T-helper 2 cell treated with Interferon-gamma antibody and Interleukin-4, amounts not matched to agents 100 ng/mL and 5 ng/mL, for 36 hours (primary cell): ENCODE data around the gene PTGR3. TPM values are rescaled to one million over a fixed set of nuclear protein-coding genes. Genes with fewer than 3 reads are reported as not detected.

Experiments
- intact Hi-C: fragments of 100-400 bp; cut with micrococcal nuclease; formaldehyde crosslinking; loops from one replicate; pipeline ENCODE4 v1.15.1; 2023
- total RNA-seq: library from RNA; stranded (reverse); gene quantifications from 2 replicates; pipeline ENCODE4 v1.2.3, GENCODE V29; 2022

Gene PTGR3, protein sequence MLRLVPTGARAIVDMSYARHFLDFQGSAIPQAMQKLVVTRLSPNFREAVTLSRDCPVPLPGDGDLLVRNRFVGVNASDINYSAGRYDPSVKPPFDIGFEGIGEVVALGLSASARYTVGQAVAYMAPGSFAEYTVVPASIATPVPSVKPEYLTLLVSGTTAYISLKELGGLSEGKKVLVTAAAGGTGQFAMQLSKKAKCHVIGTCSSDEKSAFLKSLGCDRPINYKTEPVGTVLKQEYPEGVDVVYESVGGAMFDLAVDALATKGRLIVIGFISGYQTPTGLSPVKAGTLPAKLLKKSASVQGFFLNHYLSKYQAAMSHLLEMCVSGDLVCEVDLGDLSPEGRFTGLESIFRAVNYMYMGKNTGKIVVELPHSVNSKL
- 20.0 and 25.4 TPM in 2 replicates for total RNA-seq

DNA sequence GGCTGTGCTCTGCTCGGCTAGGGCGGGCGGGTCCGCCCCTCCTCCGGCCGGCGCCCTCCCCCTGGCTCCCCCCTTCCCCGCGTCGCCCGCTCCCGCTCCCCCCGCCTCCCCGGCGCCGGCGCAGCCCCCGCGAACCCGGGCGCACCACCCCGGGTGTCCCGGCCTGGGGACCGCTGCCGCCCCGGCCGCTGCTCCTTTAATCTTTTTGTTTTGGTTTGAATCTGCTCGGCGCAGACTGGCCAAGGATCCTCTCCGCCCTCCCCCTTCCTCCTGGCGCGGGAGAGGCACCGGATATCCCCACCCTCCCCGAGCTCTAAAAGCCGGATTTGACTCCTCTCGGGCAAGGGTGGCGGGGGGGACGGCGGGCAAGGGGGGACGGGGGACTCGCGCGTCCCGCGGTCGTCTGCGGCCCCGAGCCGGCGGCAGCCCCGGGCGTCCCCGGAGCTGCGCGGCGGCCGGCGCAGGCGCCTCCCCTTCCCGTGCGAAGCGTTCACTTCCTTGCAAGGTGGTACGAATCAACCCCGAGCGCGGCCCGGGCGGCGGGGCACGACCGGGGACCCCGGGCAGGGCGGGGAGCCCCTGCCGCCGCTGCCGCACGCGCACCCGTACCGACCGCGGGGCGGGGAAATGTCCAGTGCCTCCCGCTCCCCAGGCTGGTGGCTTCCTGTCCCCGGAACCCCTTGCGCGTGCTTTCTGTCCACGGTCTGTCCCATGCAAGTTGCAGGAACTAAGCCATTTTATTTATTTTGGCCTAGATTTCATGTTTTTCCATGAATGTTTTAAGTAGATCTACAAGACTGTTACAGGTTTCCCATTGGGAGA, at the start of gene PTGR3:
PTGR3 (minus strand) TSS at position 11 of the 822 bp plus-strand sequence. CDS start 81 bp downstream, outside the sequence.
- intact Hi-C loops = loop anchor here (1.0 to 5.0 kb wide), 5 partner anchors 138 to 1283 kb away; partner anchors contain the start of gene TIMM21

DNA sequence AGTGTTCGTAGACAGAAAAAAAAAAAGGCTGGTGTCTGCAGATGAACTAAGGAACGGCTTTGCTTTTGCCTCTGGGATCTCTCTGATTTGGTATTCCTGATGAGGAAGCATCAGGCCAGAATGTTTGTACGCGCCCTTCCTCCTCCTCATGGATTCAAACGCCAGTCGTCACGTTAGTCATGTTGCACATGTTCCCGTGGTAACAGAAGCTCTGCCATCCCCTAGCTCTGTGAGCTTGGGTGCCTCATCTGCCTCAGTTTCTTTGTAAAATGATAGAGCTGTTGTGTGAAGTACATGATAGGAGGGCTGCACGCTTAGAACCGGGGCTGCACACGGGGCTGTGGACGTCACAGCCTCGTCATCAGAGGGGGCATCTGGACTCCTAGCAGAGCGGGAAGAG, 48.7 kb upstream of the PTGR3 start:
- intact Hi-C loops = no loop called here

DNA sequence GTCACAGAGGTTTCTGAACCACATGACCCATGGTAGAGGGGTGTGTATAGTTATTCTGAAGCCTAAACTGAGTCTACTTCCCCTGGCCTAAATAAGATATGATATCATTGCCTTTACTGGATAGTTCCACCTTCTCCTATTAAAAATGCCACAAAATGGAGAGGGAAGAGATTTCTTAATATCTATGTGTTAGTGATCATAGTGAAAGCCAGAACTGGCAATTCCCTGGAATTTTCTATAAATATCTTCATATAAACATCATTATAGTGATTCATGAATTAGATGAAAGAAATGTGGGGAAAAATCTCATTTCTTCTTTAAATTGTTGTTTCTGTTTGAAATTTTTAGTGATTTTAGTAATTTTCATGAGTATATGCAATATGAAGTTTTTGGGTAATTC, 47.4 kb upstream of the PTGR3 start:
- intact Hi-C loops = no loop called here

DNA sequence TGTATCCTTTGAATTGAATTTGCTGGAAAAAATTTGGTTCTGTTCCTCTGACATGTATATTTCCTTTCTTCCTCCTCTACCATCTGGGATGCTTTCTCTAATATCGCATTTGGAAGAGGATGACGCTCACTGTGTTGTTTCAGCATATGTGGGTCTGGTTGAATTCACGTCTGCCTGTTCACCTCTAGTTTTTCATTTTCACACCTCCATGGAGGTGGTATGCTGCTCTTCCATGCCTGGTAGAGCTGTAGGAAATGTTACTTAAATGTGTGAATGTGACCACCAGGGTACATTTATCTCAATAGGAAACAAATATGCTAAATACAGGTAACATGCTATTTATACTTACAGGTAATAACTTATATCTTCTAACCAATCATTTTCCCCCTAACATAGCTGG, 46.2 kb upstream of the PTGR3 start:
- intact Hi-C loops = no loop called here

DNA sequence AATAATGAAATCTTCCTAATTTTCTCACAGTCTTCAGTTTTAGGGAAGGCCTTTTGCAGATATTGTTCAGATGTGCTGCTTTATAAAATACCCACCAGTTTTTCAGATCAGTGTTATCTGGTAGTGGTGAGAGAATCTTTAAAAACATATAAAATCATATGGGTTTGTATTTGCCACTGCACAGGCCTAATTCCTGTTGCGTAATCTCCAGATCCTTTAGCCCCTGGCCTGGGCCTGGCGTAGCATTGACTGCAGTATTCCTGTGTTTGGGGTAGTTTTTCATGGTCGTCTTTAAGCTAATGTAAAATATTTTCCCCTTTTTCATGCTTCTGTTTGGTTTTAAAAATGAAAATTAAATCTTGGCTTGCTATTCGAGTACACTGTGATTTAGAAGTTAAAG, 44.8 kb upstream of the PTGR3 start:
- intact Hi-C loops = no loop called here

DNA sequence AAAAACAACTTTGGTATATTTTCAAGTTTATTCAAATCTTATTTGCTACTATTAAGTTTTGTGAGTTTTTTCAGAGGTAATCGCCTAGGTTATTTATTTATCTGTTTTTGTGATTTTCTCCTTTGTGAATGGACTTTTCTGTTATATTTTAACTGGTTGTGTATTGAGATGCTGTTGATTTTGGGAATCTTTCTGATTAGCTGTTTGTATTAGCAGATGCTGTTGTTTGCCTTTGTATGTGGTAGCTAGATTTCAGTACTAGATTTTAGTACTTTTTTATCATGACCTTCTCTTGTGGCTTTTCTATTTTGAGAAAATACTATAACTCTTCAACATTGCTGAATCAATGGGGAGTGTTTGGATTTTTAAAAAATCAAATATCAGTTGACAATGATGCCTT, 44.1 kb upstream of the PTGR3 start:
- intact Hi-C loops = no loop called here

DNA sequence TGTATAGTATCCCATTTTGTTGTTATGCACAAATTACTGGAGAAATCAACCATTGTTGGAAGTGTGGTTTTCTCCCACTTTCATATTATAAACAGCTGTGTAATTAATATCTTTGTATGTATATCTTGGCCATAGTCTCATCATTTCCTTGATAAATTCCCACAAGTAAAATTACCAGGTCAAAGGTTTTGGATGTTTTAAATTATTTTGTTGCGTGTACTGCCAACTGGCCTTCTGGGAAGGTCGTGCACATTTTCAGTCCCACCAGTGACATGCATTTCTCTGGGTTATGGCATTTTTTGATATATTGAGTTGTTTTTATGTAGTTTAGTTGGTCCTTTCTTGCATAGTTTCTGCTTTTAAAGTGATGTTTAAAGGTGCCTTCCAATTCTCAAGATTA, 43.2 kb upstream of the PTGR3 start:
- intact Hi-C loops = no loop called here

DNA sequence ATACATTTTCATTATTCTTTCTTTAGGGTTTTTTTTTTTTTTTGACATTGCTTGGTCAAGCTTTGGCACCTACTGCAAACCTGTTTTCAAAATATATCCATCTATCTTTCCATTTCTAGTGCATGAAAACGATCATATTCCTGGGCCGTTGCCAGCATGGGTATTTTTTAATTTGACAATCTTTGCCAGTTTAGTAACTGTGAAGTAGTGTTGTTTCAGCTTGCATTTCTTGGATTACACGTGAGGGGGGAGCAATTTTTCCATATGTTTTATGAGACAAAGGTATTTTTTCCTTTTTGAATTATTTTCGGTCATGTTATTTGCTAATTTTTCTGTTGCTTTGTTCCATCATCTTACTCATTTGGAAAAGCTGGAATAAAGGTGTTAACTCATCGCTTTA, 42.5 kb upstream of the PTGR3 start:
- intact Hi-C loops = no loop called here

DNA sequence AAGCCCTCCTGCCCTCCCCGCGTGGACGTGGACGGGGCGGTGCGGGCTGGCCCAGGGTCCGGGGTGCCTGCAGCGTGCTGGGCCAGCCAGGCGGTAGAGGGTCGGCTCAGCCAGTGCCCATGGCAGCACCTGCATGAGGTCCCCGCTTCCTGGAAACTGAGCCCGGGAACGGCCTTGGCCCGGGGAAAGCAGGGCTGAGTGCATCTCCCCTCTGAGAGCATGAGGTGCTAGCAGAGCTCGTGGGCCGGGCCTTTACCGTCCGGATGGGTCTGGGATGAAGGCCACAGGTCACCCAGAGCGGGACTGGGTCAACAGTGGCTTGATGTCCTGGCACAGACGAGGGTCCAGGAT, 41.5 kb upstream of the PTGR3 start:
- intact Hi-C loops = no loop called here

DNA sequence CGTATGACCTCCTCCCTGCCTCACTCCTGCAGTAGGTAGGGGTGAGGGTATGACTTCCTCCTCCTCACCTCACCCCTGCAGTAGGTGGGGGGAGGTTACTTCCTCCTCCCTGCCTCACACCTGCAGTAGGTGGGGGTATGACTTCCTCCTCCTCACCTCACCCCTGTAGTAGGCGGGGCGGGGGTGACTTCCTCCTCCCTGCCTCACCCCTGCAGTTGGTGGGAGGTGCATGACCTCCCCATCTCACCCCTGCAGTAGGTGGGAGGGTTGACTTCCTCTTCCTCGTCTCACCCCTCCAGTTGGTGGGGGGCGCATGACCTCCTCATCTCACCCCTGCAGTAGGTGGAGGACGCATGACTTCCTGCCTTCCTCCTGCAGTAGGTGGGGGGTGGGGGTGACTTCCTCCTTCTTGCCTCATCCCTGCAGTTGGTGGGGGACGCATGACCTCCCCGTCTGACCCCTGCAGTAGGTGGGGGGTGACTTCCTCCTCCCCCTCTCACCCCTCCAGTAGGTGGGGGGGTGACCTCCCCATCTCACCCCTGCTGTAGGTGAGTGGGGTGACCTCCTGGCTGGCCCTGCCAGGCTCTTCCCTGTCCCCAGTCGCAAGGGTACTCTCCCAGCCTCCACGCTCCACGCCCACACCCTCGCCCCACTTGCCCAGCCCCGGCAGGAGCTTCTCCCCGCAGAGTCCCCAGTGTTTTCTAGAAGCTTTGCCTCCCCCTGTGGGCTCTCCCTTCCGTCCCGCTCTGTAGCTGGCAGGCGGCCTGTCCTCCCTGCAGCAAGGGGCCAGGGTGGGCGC, 40.9 kb upstream of the PTGR3 start:
- intact Hi-C loops = no loop called here

DNA sequence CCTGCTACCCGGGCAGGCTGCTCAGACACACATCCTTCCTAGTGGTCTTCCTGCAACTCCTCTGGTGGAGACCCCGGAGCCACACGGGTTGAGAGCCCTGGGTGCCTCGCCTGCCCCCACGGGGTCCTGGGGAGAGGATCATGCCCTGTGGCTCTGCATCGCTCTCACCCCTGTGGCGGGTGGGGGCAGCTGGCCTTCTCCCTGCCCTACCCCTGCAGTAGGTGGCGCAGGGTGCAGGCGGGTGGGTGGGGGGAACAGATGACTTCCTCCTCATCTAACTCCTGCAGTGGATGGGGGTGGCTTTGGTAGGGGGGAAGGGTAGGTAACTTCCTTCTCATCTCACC, 40.2 kb upstream of the PTGR3 start:
- intact Hi-C loops = no loop called here

DNA sequence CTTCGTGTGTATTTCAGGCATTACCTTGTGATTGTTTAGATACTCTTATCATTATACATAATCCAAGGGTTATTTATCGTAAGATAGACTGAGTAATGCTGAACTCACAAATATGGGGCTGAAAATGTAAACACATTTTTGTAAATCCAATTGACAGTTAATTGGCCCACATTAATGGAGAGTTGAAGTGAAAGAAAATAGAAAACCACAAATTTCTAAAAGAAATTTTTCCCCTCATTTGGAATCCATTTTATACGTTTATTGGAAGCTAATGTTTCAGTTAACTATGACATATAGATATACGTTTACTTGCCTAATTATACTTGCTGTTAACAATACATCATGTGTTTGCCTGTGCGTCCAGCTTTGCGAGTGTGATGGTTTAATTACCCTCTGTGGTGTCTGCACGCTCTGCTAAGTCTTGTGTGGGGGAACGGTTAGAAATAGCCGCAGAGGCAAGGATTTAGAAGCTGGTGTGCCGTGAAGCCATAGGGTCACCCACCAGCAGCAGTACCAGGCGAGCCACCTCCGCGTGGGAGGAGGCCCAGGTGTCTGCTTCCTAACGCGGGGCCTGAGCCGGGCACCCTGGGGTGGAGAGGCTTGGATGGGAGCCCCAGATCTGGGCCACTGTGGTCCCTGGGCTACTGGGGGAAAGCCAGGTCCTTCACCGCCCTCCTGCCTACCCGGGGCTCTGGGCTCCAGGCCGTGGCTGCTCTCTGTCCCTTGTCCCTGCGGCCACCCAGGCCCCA, 39.7 kb upstream of the PTGR3 start:
- intact Hi-C loops = no loop called here

DNA sequence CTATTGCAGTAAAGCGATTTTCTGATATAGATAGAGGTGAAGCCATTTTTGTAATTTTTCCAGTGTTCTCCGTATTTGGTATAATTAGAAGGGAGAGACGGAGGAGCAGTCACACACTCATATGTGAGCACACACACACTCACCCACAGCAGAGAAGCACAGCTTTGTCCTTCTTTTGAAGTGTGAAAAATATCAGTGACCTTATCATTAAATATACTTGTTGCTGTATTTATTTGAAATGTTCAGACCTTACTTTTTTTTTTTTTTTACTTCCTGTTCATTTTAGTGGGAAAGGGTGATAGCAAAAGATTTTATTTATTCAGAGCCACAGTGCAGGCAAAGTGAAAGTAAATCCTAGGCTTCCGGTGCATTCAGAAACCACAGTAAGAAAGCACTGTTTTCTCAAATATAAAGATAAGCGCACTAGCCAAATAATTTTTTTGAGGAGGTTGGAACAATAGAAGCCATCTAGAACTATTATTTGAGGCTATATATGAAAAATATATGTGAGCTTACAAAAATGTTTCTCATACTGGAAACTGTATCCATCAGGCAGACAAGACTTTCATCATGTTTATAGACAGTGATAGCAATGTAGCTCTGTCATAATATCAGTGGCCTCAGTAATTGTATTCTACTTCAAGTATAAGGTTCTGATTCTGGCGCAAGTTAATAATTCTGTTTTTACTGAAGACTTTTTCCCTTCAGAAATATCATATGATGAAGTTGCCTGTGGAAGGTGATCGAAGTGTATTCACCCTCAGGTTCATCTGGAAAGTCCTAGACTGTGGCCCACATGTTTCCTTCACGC, 38.9 kb upstream of the PTGR3 start:
- intact Hi-C loops = loop anchor here (1.0 kb wide), 1 partner anchor 38 kb away; the partner anchor contains the start of gene TSHZ1

DNA sequence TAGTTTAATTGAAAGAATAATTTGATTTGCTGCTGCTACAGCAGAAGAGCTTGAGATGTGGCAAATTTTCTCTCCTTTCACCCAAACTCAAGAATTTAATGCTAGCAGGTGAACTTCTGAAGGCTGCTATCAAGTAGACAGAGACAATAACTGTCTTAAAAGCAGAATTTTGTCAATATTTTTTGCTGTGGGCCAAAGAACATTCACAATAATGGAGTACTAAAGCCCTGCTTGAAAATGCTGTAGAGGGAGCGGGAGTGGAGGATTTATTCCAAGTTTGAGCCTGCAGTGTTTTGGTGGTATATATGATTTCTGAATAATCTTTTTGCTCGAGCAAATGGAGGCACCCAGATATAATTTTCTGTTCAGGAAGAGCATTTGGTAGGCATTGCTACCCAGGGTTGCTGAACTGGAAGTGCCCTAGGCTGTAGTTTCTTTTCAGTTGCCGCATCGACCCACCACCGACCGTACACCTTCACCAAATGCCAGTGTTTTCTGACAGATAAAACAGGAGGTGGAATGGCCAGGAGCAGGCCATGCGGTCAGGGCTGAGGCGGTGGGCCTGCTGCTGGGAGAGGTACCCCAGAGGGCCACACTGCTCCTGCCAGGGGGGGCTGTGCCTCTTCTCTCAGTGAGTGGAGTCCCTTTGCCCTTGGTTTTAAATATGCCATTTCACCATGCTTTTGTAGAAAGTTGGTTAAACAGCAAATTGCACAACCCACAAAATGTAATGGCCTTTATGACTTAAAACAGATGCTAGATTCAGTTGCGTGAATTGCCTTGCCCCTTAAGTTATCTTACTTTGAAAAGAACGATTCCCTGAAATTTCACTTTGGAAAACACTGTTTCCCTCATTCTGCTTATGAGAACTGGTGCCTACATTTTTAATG, 38.0 kb upstream of the PTGR3 start:
- intact Hi-C loops = loop anchor here (1.0 kb wide), 1 partner anchor 37 kb away; the partner anchor contains the start of gene TSHZ1

DNA sequence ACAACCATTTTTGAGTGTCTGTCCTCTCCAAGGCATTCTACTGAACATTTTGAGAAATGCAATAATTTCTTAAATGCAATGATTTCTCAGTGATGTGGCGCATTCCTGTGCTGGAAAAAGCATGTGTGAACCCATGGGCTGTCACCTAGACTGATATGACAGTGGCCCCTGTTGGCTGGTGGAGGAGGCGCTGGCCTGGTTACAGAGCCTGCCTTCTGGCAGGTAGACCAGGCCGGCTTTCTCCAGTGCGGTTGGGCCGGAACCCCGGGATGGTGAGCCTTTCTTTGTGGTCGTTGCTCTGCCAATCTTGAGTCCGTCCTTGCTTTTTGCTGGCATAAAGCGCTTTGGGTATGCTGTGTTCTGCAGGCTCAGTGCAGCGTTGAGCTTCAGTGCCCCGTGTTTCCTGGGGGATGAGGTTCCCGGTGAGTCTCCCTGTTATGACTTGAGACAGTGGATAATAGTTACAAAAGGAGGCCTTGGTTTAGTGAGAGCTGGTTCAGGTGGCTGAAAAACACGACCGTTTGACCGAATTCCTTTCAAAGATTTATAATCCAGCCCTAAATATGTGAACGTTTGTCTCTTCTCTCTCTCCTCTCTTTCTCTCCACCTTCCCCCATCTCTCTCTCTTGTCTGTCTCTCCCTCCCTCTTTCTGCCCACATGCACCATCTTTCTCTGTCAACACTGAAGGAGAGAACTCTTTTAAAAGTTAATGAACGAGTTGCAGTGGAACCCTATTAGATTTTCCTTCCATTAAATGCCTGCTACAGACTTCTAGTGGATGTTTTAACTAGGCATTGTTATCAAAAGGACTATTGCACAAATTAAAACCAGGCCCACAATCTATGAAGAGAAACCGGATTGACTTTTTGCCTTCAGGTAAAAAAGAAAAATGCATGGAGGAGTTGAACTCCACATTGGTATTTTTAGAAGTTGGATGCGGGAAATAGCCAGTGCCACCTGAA, 35.7 kb upstream of the PTGR3 start:
- intact Hi-C loops = no loop called here

DNA sequence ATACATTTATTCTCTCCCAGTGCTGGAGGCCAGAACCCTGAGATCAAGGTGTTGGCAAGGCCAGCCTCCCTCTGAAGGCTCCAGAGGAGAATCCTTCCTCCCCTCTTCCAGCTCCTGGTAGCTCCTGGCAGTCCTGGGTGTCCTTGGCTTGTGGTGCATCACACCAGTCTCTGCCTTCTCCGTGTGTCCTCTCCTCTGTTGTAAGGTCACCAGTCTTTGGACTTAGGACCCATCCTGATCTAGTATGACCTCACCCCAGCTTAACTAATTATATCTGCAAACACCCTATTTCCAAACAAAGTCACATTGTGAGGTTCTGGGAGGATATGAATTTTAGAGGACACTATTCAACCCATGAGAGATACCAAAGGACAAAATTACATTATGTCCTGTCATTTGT, 32.8 kb upstream of the PTGR3 start:
- intact Hi-C loops = no loop called here

DNA sequence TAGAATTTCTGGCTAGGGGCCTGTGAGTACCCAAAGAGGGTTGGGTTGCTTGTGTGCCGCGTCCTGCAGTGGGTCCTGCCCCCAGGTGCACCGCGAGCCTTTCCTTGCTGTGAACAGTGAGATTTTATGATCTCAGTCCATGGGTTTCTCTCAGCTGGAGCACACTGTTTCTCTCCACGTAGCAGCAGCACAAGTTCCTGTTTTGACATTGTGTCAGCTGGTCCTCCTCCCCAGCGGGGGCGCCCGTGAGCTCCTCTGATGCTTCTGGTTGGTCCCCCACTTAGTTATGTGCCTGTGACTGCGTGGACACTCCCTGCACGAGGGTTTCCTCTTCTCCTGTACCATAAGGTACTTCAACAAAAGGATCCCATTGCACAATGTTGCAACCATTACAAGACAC, 31.5 kb upstream of the PTGR3 start:
- intact Hi-C loops = no loop called here

DNA sequence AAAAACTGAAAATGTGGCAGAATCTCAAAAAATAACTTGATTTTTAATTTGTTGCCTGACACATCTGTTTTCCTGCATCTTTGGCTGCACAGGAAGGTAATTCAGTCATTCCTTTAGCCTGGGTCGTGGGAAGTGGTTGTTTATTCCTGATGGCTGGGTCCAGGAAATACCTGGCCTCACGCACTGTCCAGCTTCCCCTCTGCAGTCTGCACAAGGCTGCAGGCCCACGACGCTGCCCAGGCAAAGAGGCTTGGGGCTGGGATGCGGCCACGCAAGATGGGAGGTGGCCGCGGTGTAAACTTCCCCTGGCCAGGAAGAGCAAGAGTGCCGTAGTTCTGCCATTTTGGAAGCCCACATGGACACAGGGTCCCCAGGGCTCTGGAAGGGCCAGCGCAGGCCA, 29.8 kb upstream of the PTGR3 start:
- intact Hi-C loops = no loop called here
